GM23248 (cell line): ENCODE data around the gene CCDC50. TPM values are rescaled to one million over a fixed set of nuclear protein-coding genes. Genes with fewer than 3 reads are reported as not detected.

Experiments used
- DNase-seq: peaks from one replicate; pipeline ENCODE4 v3.0.0-alpha.2; 2015
- H2AFZ ChIP-seq: fragments of 200-600 bp; sonication (generic); 2 replicates; pipeline ENCODE4 v1.6.1; 2016; ENCODE audit warnings: antibody characterized with exemption
- H3F3A ChIP-seq: fragments of 200-600 bp; sonication (generic); 2 replicates; pipeline ENCODE4 v1.6.1; 2016; ENCODE audit warnings: mild to moderate bottlenecking, antibody characterized with exemption, mixed run types; ENCODE audit not compliant: insufficient read depth
- H3K27ac ChIP-seq: fragments of 200-600 bp; sonication (generic); 2 replicates; pipeline ENCODE4 v1.5.1; 2016; ENCODE audit warnings: mild to moderate bottlenecking
- H3K27me3 ChIP-seq: fragments of 200-600 bp; sonication (generic); replicated peaks from 2 replicates; pipeline ENCODE4 v1.6.1; 2016; ENCODE audit warnings: mild to moderate bottlenecking; ENCODE audit not compliant: insufficient read depth
- H3K36me3 ChIP-seq: fragments of 200-600 bp; sonication (generic); 2 replicates; pipeline ENCODE4 v1.6.1; 2016; ENCODE audit warnings: low read depth, mild to moderate bottlenecking
- H3K4me1 ChIP-seq: fragments of 200-600 bp; sonication (generic); 2 replicates; pipeline ENCODE4 v1.6.1; 2016; ENCODE audit warnings: mild to moderate bottlenecking; ENCODE audit not compliant: insufficient read depth
- H3K4me2 ChIP-seq: fragments of 200-600 bp; sonication (generic); one replicate; pipeline ENCODE4 v1.6.1; 2016; ENCODE audit warnings: mild to moderate bottlenecking; ENCODE audit not compliant: unreplicated experiment
- H3K4me3 ChIP-seq: fragments of 200-600 bp; sonication (generic); 2 replicates; pipeline ENCODE4 v1.5.1; 2016; ENCODE audit warnings: mild to moderate bottlenecking
- H3K79me2 ChIP-seq: fragments of 200-600 bp; sonication (generic); 2 replicates; pipeline ENCODE4 v1.6.1; 2016; ENCODE audit warnings: mild to moderate bottlenecking; ENCODE audit not compliant: insufficient read depth
- H3K9ac ChIP-seq: fragments of 200-600 bp; sonication (generic); 2 replicates; pipeline ENCODE4 v1.6.1; 2016; ENCODE audit warnings: mild to moderate bottlenecking
- H3K9me2 ChIP-seq: fragments of 200-600 bp; sonication (generic); 2 replicates; pipeline ENCODE4 v1.6.1; 2016; ENCODE audit warnings: mixed run types, mild to moderate bottlenecking, moderate library complexity; ENCODE audit not compliant: insufficient read depth
- H3K9me3 ChIP-seq: fragments of 200-600 bp; sonication (generic); one replicate; pipeline ENCODE4 v1.6.1; 2017; ENCODE audit warnings: low read depth
- H4K20me1 ChIP-seq: fragments of 200-600 bp; sonication (generic); 2 replicates; pipeline ENCODE4 v1.6.0; 2016; ENCODE audit not compliant: insufficient read depth
- EZH2 ChIP-seq: fragments of 200-600 bp; sonication (generic); IDR thresholded peaks from 2 replicates; pipeline ENCODE4 v1.6.1; 2018; ENCODE audit warnings: antibody characterized with exemption, mild to moderate bottlenecking; ENCODE audit not compliant: insufficient read depth, poor library complexity, severe bottlenecking
- EZH2phosphoT487 ChIP-seq: fragments of 200-600 bp; sonication (generic); IDR thresholded peaks from 2 replicates; pipeline ENCODE4 v1.6.1; 2018; ENCODE audit warnings: antibody characterized with exemption, moderate library complexity, mild to moderate bottlenecking, low read depth; ENCODE audit not compliant: insufficient read depth
- WGBS, 2 experiments: methylation state at CpG; one replicate each; pipeline ENCODE4 v1.1.6; 2015 to 2017; ENCODE audit warnings: low lambda C conversion rate in 2 of 2, low coverage in 1 of 2; ENCODE audit errors: missing lambda C conversion rate in 2 of 2; 5-methylcytosine and 5-hydroxymethylcytosine counted together
- in situ Hi-C: fragments of 300-500 bp; cut with MboI; formaldehyde crosslinking; loops from 2 replicates; pipeline ENCODE4 v1.15.0; 2020
- polyA plus RNA-seq: library from polyadenylated mRNA; unstranded; fragments of >200 nt; fragmentation: Nextera tagmentation; extraction: Ambion mirVana; gene quantifications from 2 replicates; pipeline ENCODE4 v1.2.1, GENCODE V29; 2016
- total RNA-seq: library from RNA; depleted of rRNA; stranded (reverse); fragments of >200 nt; shearing (Covaris generic); gene quantifications from 2 replicates; pipeline ENCODE4 v1.2.3, GENCODE V29; 2014

The CCDC50 gene
- total and polyA plus RNA-seq, 2 experiments from 2014 or later, result 63.0 to 68.6 TPM

GRCh38 chr3:191313296-191313695 is 15.9 kb upstream of the CCDC50 start:
- Histone ChIP-seq H3K27ac (no peak overlapping the region), H3K79me2 (no peaks in the 10 kb centered on the region), H3K9me2 (no peaks in the 10 kb centered on the region), H3F3A (no peaks in the 10 kb centered on the region), H3K36me3 (no peaks in the 10 kb centered on the region), H2AFZ (no peak overlapping the region), H3K4me2 (no peak overlapping the region), H3K4me1 (no peaks in the 10 kb centered on the region), H4K20me1 (no peaks in the 10 kb centered on the region), H3K4me3 (no peak overlapping the region), H3K9ac (no peak overlapping the region), H3K9me3 (no peaks in the 10 kb centered on the region), H3K27me3 (no peaks in the 10 kb centered on the region)
- in situ Hi-C loops, result no loop called here
- TF ChIP-seq EZH2, result no peak
- TF ChIP-seq EZH2phosphoT487, result no peak
- 44 to 47% methylated on average over 2 of the region's 2 CpGs for WGBS, 2 experiments
- DNase-seq, result no peak

DNA sequence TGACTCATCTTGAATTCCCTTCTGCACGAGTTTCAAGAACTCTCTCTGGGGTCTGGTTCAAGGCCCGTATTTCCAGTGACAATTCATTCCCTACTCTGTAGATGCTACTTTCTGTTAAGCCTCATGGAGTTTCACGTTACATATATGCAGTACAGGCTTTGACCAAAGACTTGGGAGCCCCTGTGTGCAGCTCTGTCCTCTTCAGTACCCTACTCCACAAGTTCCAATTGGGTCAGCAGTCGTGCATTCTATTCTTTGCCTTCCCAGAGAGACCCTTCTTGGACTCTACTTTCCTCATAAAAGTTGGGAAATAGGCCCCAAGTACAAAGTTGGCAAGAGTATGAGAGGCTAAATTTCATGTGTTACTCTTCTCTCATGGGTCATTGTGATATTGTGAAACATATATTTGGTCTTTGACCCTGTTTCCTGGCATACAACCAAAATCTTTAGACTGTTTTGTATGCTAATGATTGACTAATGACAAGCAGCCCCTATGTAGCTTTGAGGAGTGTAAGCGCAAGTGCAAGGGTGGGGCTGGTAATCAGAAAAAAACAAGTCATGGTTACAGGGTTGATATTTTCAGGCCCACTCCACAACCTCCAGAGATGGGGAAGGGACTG is 15.0 kb upstream of the CCDC50 start:
- H3K9me3 ChIP-seq, result no peaks in the 10 kb centered on the region
- no peak overlapping the region for H2AFZ ChIP-seq
- no peak overlapping the region for H3K4me3 ChIP-seq
- in situ Hi-C loops, result no loop called here
- H3K36me3 ChIP-seq, result no peaks in the 10 kb centered on the region
- no peaks in the 10 kb centered on the region for H3K4me1 ChIP-seq
- no peak for DNase-seq
- no peaks in the 10 kb centered on the region for H3K79me2 ChIP-seq
- no peak overlapping the region for H3K27ac ChIP-seq
- H4K20me1 ChIP-seq, result no peaks in the 10 kb centered on the region
- H3K9me2 ChIP-seq, result no peaks in the 10 kb centered on the region
- 68 to 73% methylated on average over 5 of the region's 5 CpGs for WGBS, 2 experiments
- H3K9ac ChIP-seq, result no peak overlapping the region
- H3F3A ChIP-seq, result no peaks in the 10 kb centered on the region
- TF ChIP-seq EZH2phosphoT487 (no peak), EZH2 (no peak)
- no peaks in the 10 kb centered on the region for H3K27me3 ChIP-seq
- H3K4me2 ChIP-seq, result no peak overlapping the region

GRCh38 chr3:191316876-191317603 is 12.2 kb upstream of the CCDC50 start:
- no peaks in the 10 kb centered on the region for H3K36me3 ChIP-seq
- 87 to 91% methylated on average over 27 to 40 of the region's 40 CpGs for WGBS, 2 experiments
- no peaks in the 10 kb centered on the region for H3F3A ChIP-seq
- H2AFZ ChIP-seq, result no peak overlapping the region
- TF ChIP-seq EZH2phosphoT487 (no peak), EZH2 (no peak)
- no peaks in the 10 kb centered on the region for H3K9me2 ChIP-seq
- H3K4me1 ChIP-seq, result no peaks in the 10 kb centered on the region
- H3K4me3 ChIP-seq, result no peak overlapping the region
- H3K4me2 ChIP-seq, result no peak overlapping the region
- DNase-seq, result no peak
- H3K9me3 ChIP-seq, result no peaks in the 10 kb centered on the region
- H4K20me1 ChIP-seq, result no peaks in the 10 kb centered on the region
- H3K9ac ChIP-seq, result no peak overlapping the region
- H3K27ac ChIP-seq, result no peak overlapping the region
- no peaks in the 10 kb centered on the region for H3K79me2 ChIP-seq
- no peaks in the 10 kb centered on the region for H3K27me3 ChIP-seq
- in situ Hi-C loops, result no loop called here

- H3K4me2 ChIP-seq, result no peak overlapping the region
- no peaks in the 10 kb centered on the region for H3K79me2 ChIP-seq
- no peak overlapping the region for H3K9ac ChIP-seq
- WGBS, 2 experiments, result 77 to 88% methylated on average over 5 of the region's 5 CpGs
- H3F3A ChIP-seq, result no peaks in the 10 kb centered on the region
- DNase-seq, result no peak
- in situ Hi-C loops, result no loop called here
- H4K20me1 ChIP-seq, result no peaks in the 10 kb centered on the region
- H3K27me3 ChIP-seq, result no peaks in the 10 kb centered on the region
- H3K36me3 ChIP-seq, result no peaks in the 10 kb centered on the region
- no peaks in the 10 kb centered on the region for H3K9me3 ChIP-seq
- no peak overlapping the region for H2AFZ ChIP-seq
- H3K9me2 ChIP-seq, result no peaks in the 10 kb centered on the region
- no peak overlapping the region for H3K27ac ChIP-seq
- no peak overlapping the region for H3K4me3 ChIP-seq
- no peaks in the 10 kb centered on the region for H3K4me1 ChIP-seq
- TF ChIP-seq EZH2phosphoT487 (no peak), EZH2 (no peak)
Observed at GRCh38 chr3:191320316-191320715, 8.9 kb upstream of the CCDC50 start.
